Measurements from ENCODE around the gene HNRNPC. TPM values are rescaled to one million over a fixed set of nuclear protein-coding genes. Genes with fewer than 3 reads are reported as not detected.

Gene HNRNPC
- total and polyA plus RNA-seq, 2 donors (not counting 1 experiment from before 2014, with no cell fraction given): 543 to 885 TPM

DNA sequence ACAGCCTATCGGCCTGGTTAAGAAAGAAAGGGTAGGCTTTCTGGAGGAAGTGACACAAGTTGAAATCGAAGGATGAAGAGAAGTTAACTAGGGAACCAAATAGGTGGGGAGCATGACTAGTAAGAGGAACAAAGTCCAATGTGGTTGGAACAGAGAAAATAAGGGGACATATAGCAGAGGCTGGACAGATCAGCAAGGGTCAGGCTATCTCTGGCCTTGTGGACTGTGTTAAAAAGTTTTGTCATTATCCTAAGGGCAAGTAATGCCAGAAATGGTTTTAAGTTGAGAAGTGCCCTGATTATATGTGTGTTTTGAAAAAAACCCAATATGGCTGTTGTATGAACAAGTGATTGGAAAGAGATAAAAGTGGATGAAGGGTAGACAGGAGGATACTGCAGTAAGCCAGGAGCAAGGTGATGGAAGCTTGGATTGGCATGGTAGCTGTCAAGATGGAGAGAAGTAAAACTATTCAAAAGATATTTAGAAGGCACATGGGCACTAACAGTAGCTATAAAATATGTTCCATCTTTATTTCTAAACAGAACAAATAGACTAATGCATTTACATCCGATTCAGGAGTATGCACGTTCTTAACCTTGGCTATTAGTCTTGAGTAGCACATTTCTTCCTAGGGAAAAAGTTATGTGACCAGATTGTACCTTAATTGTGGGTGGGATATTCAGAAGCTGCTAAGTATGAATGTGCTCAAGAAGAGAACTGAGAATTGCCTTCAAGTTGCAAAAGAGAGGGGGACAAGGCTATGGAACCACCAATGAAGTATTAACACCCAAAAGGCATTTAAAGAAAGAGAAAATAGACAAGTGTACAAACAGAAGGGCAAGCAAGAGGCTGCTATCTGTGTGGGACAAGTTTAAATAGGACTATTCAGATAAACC is 66.5 kb downstream of the HNRNPC start:
- Histone ChIP-seq H3K9me3 (ENCODE audit: control insufficient read depth, insufficient read depth, low read depth, low read length) (no peaks in the 10 kb centered on the region), H4K20me1 (ENCODE audit: control insufficient read depth, extremely low read depth, insufficient read depth, low read length) (no peaks in the 10 kb centered on the region), H2AFZ (ENCODE audit: low read length) (no peak overlapping the region), H3K4me1 (ENCODE audit: control insufficient read depth, extremely low read depth, insufficient read depth, low read length) (no peaks in the 10 kb centered on the region), H3K9ac (ENCODE audit: insufficient read depth, low read length) (no peak overlapping the region), H3K36me3 (ENCODE audit: control insufficient read depth, insufficient read depth, low read length) (peaks cover 8% of the 10 kb centered on the region), H3K4me3 (replicated peaks in 1 of 4; ENCODE audit: control extremely low read depth in 1 of 4, insufficient read depth in 1 of 4, low read depth in 3 of 4, low read length in 4 of 4) (no peak overlapping the region), H3K4me2 (ENCODE audit: extremely low read depth, insufficient read depth, low read length) (no peak overlapping the region), H3K79me2 (ENCODE audit: control insufficient read depth, insufficient read depth, low read length) (no peaks in the 10 kb centered on the region), H3K27ac (ENCODE audit: insufficient read depth, low read length) (no peak overlapping the region), H3K27me3 (ENCODE audit: control insufficient read depth, insufficient read depth, low read length) (no peaks in the 10 kb centered on the region)
- DNase-seq (ENCODE audit: low read depth in 2 of 2): no peak
- TF ChIP-seq EZH2 (IDR thresholded peaks at IDR 0.05; ENCODE audit: low read length, missing control alignments) (no peak), CTCF (conservative IDR thresholded peaks at IDR 0.05 in 1 of 2, IDR thresholded peaks at IDR 0.05 in 1 of 2; ENCODE audit: low read depth in 1 of 2, low read length in 2 of 2) (no peak)

DNA sequence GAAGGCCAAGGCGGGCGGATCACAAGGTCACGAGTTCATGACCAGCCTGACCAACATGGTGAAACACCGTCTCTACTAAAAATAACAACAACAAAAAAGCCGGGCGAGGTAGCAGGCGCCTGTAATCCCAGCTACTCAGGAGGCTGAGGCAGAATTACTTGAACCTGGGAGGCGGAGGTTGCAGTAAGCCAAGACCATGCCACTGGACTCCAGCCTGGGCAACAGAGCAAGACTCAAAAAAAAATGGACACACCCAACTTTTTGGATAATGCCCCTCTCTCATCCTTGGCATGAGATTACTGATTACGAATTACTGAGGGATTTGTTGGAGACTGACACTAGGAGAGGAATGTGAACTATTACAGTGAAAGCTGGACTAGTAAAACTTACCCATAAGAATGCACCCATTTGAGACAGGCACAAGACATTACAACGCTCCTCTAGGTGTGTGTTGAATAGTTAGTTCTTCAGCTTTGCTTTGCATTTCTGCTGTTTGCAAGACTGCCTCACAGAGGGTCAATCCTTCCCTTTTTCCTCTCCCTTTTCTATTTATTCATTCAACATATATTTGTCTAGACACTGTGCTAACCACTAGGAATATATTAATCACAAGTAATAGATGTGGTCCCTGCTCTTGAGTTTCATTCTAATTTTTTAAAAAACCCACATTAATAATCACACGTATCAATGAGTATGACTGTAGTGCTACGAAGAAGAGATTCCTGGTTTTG is 67.3 kb downstream of the HNRNPC start:
- TF ChIP-seq CTCF (conservative IDR thresholded peaks at IDR 0.05 in 1 of 2, IDR thresholded peaks at IDR 0.05 in 1 of 2; ENCODE audit: low read depth in 1 of 2, low read length in 2 of 2) (no peak), EZH2 (IDR thresholded peaks at IDR 0.05; ENCODE audit: low read length, missing control alignments) (no peak)
- Histone ChIP-seq H3K27ac (ENCODE audit: insufficient read depth, low read length) (no peak overlapping the region), H4K20me1 (ENCODE audit: control insufficient read depth, extremely low read depth, insufficient read depth, low read length) (no peaks in the 10 kb centered on the region), H3K9me3 (ENCODE audit: control insufficient read depth, insufficient read depth, low read depth, low read length) (no peaks in the 10 kb centered on the region), H3K4me1 (ENCODE audit: control insufficient read depth, extremely low read depth, insufficient read depth, low read length) (no peaks in the 10 kb centered on the region), H3K4me2 (ENCODE audit: extremely low read depth, insufficient read depth, low read length) (no peak overlapping the region), H3K36me3 (ENCODE audit: control insufficient read depth, insufficient read depth, low read length) (peaks cover 3% of the 10 kb centered on the region), H3K9ac (ENCODE audit: insufficient read depth, low read length) (no peak overlapping the region), H3K4me3 (replicated peaks in 1 of 4; ENCODE audit: control extremely low read depth in 1 of 4, insufficient read depth in 1 of 4, low read depth in 3 of 4, low read length in 4 of 4) (no peak overlapping the region), H3K79me2 (ENCODE audit: control insufficient read depth, insufficient read depth, low read length) (no peaks in the 10 kb centered on the region), H3K27me3 (ENCODE audit: control insufficient read depth, insufficient read depth, low read length) (no peaks in the 10 kb centered on the region), H2AFZ (ENCODE audit: low read length) (no peak overlapping the region)
- no peak for DNase-seq (ENCODE audit: low read depth in 2 of 2)

- Histone ChIP-seq H3K9ac (ENCODE audit: insufficient read depth, low read length) (no peak overlapping the region), H4K20me1 (ENCODE audit: control insufficient read depth, extremely low read depth, insufficient read depth, low read length) (no peaks in the 10 kb centered on the region), H3K79me2 (ENCODE audit: control insufficient read depth, insufficient read depth, low read length) (no peaks in the 10 kb centered on the region), H2AFZ (ENCODE audit: low read length) (no peak overlapping the region), H3K27me3 (ENCODE audit: control insufficient read depth, insufficient read depth, low read length) (no peaks in the 10 kb centered on the region), H3K9me3 (ENCODE audit: control insufficient read depth, insufficient read depth, low read depth, low read length) (no peaks in the 10 kb centered on the region), H3K36me3 (ENCODE audit: control insufficient read depth, insufficient read depth, low read length) (no peaks in the 10 kb centered on the region), H3K4me1 (ENCODE audit: control insufficient read depth, extremely low read depth, insufficient read depth, low read length) (no peaks in the 10 kb centered on the region), H3K4me3 (replicated peaks in 1 of 4; ENCODE audit: control extremely low read depth in 1 of 4, insufficient read depth in 1 of 4, low read depth in 3 of 4, low read length in 4 of 4) (no peak overlapping the region), H3K4me2 (ENCODE audit: extremely low read depth, insufficient read depth, low read length) (no peak overlapping the region), H3K27ac (ENCODE audit: insufficient read depth, low read length) (no peak overlapping the region)
- no peak for TF ChIP-seq CTCF (conservative IDR thresholded peaks at IDR 0.05 in 1 of 2, IDR thresholded peaks at IDR 0.05 in 1 of 2; ENCODE audit: low read depth in 1 of 2, low read length in 2 of 2)
- TF ChIP-seq EZH2 (IDR thresholded peaks at IDR 0.05; ENCODE audit: low read length, missing control alignments): no peak
- no peak for DNase-seq (ENCODE audit: low read depth in 2 of 2)
These were observed 68.3 kb downstream of the HNRNPC start for GRCh38 chr14:21200752-21201461.

Measured in fibroblast of lung (primary cell).